HepG2 (cell line): ENCODE measurements around the gene TANGO2. TPM values are rescaled to one million over a fixed set of nuclear protein-coding genes. Genes with fewer than 3 reads are reported as not detected.

Source experiments
- BHLHE40 ChIP-seq: IDR thresholded peaks from 2 replicates; pipeline ENCODE4 v1.6.1; 2011; ENCODE audit warnings: low read length, improper control_type of control experiment
- HNF4G ChIP-seq, 2 experiments: sonication (generic) in 1 of 2; formaldehyde crosslinking in 1 of 2; IDR thresholded peaks; 2 replicates each; pipeline versions ENCODE4 v1.4.0 to v1.6.1; 2011 to 2020; ENCODE audit warnings: borderline replicate concordance in 2 of 2, low read depth in 2 of 2, mild to moderate bottlenecking in 2 of 2, low read length in 1 of 2, missing genetic modification reagents in 1 of 2, moderate library complexity in 1 of 2
- IKZF4 ChIP-seq: sonication (generic); formaldehyde crosslinking; IDR thresholded peaks from 2 replicates; pipeline ENCODE4 v1.5.1; 2020; ENCODE audit warnings: borderline replicate concordance, mild to moderate bottlenecking, low read depth, missing genetic modification reagents; ENCODE audit errors: not compliant biosample characterization
- ISL2 ChIP-seq: sonication (generic); formaldehyde crosslinking; IDR thresholded peaks from 2 replicates; pipeline ENCODE4 v1.5.0; 2020; ENCODE audit warnings: missing genetic modification reagents
- LCORL ChIP-seq, 2 experiments: fragments of 450-650 bp in 1 of 2; sonication (generic) in 1 of 2; formaldehyde crosslinking in 1 of 2; IDR thresholded peaks; 2 replicates each; pipeline versions ENCODE4 v1.5.0 to v1.6.1; 2017 to 2020; ENCODE audit warnings: antibody characterized with exemption in 1 of 2, missing genetic modification reagents in 1 of 2
- MTA1 ChIP-seq: sonication (generic); formaldehyde crosslinking; IDR thresholded peaks from 2 replicates; pipeline ENCODE4 v1.4.0; 2020; ENCODE audit warnings: missing genetic modification reagents, mild to moderate bottlenecking, borderline replicate concordance
- MXI1 ChIP-seq: IDR thresholded peaks from 3 replicates; pipeline ENCODE4 v1.6.1; 2012; ENCODE audit warnings: low read depth, low read length, inconsistent platforms, borderline replicate concordance
- PATZ1 ChIP-seq: sonication (generic); formaldehyde crosslinking; IDR thresholded peaks from 2 replicates; pipeline ENCODE4 v1.4.0; 2020; ENCODE audit warnings: missing genetic modification reagents
- SRSF9 ChIP-seq: fragments of 200-400 bp; formaldehyde crosslinking; IDR thresholded peaks from 2 replicates; pipeline ENCODE4 v1.6.1; 2018; ENCODE audit warnings: borderline replicate concordance, mild to moderate bottlenecking, low read depth, low read length; ENCODE audit not compliant: insufficient read depth, poor library complexity, severe bottlenecking
- SRY ChIP-seq: sonication (generic); formaldehyde crosslinking; IDR thresholded peaks from 2 replicates; pipeline ENCODE4 v1.8.0; 2022; ENCODE audit warnings: mild to moderate bottlenecking, missing genetic modification reagents
- SSRP1 ChIP-seq: IDR thresholded peaks from 2 replicates; pipeline ENCODE4 v1.6.1; 2016; ENCODE audit warnings: control low read depth
- TFE3 ChIP-seq: IDR thresholded peaks from 2 replicates; pipeline ENCODE4 v1.6.1; 2016
- THYN1 ChIP-seq: sonication (generic); formaldehyde crosslinking; IDR thresholded peaks from 2 replicates; pipeline ENCODE4 v1.8.1; 2023; ENCODE audit warnings: low read depth, mild to moderate bottlenecking, moderate library complexity, missing genetic modification reagents, borderline replicate concordance
- TIGD3 ChIP-seq: sonication (generic); formaldehyde crosslinking; IDR thresholded peaks from 2 replicates; pipeline ENCODE4 v1.5.1; 2020; ENCODE audit warnings: mild to moderate bottlenecking, missing genetic modification reagents, borderline replicate concordance
- YEATS2 ChIP-seq: sonication (generic); formaldehyde crosslinking; IDR thresholded peaks from 2 replicates; pipeline ENCODE4 v1.4.0; 2020; ENCODE audit warnings: missing genetic modification reagents, borderline replicate concordance
- ZBTB1 ChIP-seq: sonication (generic); formaldehyde crosslinking; IDR thresholded peaks from 2 replicates; pipeline ENCODE4 v1.4.0; 2020; ENCODE audit warnings: missing genetic modification reagents, borderline replicate concordance
- ZNF264 ChIP-seq: sonication (generic); formaldehyde crosslinking; IDR thresholded peaks from 2 replicates; pipeline ENCODE4 v1.4.0; 2020; ENCODE audit warnings: missing genetic modification reagents
- ZNF333 ChIP-seq: sonication (generic); formaldehyde crosslinking; IDR thresholded peaks from 2 replicates; pipeline ENCODE4 v1.4.0; 2020; ENCODE audit warnings: mild to moderate bottlenecking, missing genetic modification reagents, borderline replicate concordance
- ZNF34 ChIP-seq: sonication (generic); formaldehyde crosslinking; IDR thresholded peaks from 2 replicates; pipeline ENCODE4 v1.4.0; 2020; ENCODE audit warnings: mild to moderate bottlenecking, missing genetic modification reagents, borderline replicate concordance
- ZNF75D ChIP-seq: sonication (generic); formaldehyde crosslinking; IDR thresholded peaks from 2 replicates; pipeline ENCODE4 v1.8.1; 2023; ENCODE audit warnings: missing genetic modification reagents, mild to moderate bottlenecking, borderline replicate concordance
- ZNF777 ChIP-seq: sonication (generic); formaldehyde crosslinking; IDR thresholded peaks from 2 replicates; pipeline ENCODE4 v1.4.0; 2020; ENCODE audit warnings: missing genetic modification reagents
- ZNF891 ChIP-seq: sonication (generic); formaldehyde crosslinking; IDR thresholded peaks from 2 replicates; pipeline ENCODE4 v1.5.0; 2020; ENCODE audit warnings: mild to moderate bottlenecking, missing genetic modification reagents
- ZZZ3 ChIP-seq: sonication (generic); formaldehyde crosslinking; IDR thresholded peaks from 2 replicates; pipeline ENCODE4 v1.4.0; 2020; ENCODE audit warnings: missing genetic modification reagents, mild to moderate bottlenecking, borderline replicate concordance
- polyA plus RNA-seq, 8 experiments: library from polyadenylated mRNA; depleted of rRNA in 3 of 8; stranded (reverse) in 7 of 8; unstranded in 1 of 8; fragments of >200 nt; fragmentation: Illumina TruSeq in 4 of 8; extraction: Trizol in 4 of 8; gene quantifications; 2 replicates each; pipeline versions ENCODE4 v1.2.1 to v1.2.3, GENCODE V29; 2011 to 2016; ENCODE audit warnings: low read depth in 4 of 8, missing spikeins in 1 of 8, mixed read lengths in 1 of 8; ENCODE audit not compliant: insufficient read depth in 1 of 8
- total RNA-seq, 5 experiments: library from RNA; depleted of rRNA; stranded (reverse); fragments of >200 nt; fragmentation: Illumina TruSeq; extraction: Trizol; gene quantifications; 2 replicates each; pipeline ENCODE4 v1.2.3, GENCODE V29; 2016; ENCODE audit warnings: low read depth in 1 of 5

TANGO2 gene
- total and polyA plus RNA-seq, 2 of the 13 experiments (the other 11 are each of a cell fraction or from before 2014, with no cell fraction given): 12.9 to 14.8 TPM

- TF ChIP-seq SSRP1: no peak
- TF ChIP-seq BHLHE40: no peak
- peak; percentile 83 for TF ChIP-seq PATZ1
- 0 out of 2 replicates have a peak, but pooled peaks have one; percentile 28 for TF ChIP-seq MTA1
- no peak for TF ChIP-seq SRSF9
- no peak; the same call in 1 of the 2 replicates for TF ChIP-seq YEATS2
- no peak for TF ChIP-seq HNF4G (IDR thresholded peaks at IDR 0.05; ENCODE audit: borderline replicate concordance, low read depth, low read length)
- TF ChIP-seq HNF4G (CRISPR knock-in tag; IDR thresholded peaks at IDR 0.05; ENCODE audit: borderline replicate concordance, low read depth): no peak
- TF ChIP-seq MXI1: peak; percentile 92; the same call in 1 of the 3 replicates
- TF ChIP-seq ZNF777 (CRISPR knock-in tag): no peak
- no peak for TF ChIP-seq IKZF4 (CRISPR knock-in tag)
- TF ChIP-seq SRY (CRISPR knock-in tag): no peak
- TF ChIP-seq ZNF264 (CRISPR knock-in tag): no peak
- no peak for TF ChIP-seq TIGD3 (CRISPR knock-in tag)
- TF ChIP-seq ZNF75D (CRISPR knock-in tag): no peak
- no peak for TF ChIP-seq ZBTB1 (CRISPR knock-in tag)
- peak; percentile 64; the same call in 1 of the 2 replicates for TF ChIP-seq TFE3 (CRISPR knock-in tag)
- no peak for TF ChIP-seq ZNF891
- TF ChIP-seq LCORL (IDR thresholded peaks at IDR 0.05): no peak
- no peak; the same call in 1 of the 2 replicates for TF ChIP-seq LCORL (CRISPR knock-in tag; IDR thresholded peaks at IDR 0.05)
- TF ChIP-seq ZNF333 (CRISPR knock-in tag): no peak
- TF ChIP-seq THYN1 (CRISPR knock-in tag): no peak
- TF ChIP-seq ZZZ3 (CRISPR knock-in tag): no peak
- no peak for TF ChIP-seq ISL2 (CRISPR knock-in tag)
- no peak for TF ChIP-seq ZNF34 (CRISPR knock-in tag)
Measured at GRCh38 chr22:20010307-20011122, 10.4 kb upstream of the TANGO2 start (continued).
